ENCODE data around the gene TIMP4.
A peak's percentile ranks its signal among the peaks of the same experiment; 100 is the strongest.

Gene TIMP4

GRCh38 chr3:12143949-12144504 lies 14.7 kb downstream of the TIMP4 start:
- DNase-seq = no peak

DNA sequence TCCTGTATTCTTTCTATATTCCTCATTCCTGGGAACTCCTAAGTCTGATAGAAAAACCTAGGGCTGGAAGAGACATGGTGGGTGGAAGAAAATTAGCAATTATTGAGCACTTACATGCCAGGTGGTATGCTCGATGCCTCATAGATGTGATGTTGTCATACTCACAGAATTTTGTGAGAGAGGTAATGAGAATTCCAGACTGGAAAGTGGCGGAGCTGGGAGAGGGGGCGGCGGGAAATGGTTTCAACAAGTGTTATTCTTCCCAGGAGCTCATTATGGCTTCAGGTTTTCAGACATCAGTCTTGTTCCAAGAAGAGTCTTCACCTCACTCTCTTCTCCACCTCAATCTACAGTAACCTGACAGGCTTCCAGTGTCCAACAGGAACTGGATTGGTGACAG lies 16.2 kb downstream of the TIMP4 start:
- DNase-seq = no peak

DNA sequence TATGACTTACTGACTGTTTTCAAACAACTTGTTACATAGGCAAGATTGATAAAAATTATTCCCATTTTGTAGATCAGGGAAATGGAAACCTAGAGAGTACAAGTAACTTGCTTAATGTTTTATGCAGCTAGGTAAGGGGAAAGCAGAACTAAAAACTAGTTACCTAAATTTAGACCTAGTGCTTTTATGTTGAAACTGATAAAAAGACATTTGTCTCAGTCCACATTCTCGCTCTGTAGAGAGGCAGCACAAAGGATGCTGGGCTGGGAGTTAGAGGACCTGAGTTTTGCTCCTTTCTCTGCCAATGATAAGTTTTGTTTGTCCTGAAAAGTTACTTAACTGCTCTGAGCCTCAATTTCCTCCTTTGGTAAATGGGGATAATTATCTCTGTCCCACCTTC lies 17.4 kb downstream of the TIMP4 start:
- no peak for DNase-seq

DNA sequence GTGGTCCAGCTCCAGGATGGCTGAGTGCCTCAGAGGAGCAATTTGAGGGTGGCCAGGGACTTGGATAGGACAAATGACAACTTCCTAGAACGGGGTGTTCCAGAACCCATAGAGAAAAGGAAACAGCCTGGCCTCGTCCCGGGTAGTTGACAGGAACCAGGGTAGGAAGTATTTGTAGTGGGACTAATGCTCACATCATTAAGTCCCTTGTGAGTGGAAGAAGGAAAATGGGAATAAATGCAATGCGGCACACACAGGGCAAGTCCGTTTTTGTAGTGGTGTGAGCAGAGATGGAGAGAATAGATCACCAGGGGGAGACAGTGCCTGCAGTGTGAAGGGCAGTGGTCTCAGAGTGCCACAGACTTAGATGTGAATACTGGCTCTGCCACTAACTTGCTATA lies 19.6 kb downstream of the TIMP4 start:
- DNase-seq = no peak

DNA sequence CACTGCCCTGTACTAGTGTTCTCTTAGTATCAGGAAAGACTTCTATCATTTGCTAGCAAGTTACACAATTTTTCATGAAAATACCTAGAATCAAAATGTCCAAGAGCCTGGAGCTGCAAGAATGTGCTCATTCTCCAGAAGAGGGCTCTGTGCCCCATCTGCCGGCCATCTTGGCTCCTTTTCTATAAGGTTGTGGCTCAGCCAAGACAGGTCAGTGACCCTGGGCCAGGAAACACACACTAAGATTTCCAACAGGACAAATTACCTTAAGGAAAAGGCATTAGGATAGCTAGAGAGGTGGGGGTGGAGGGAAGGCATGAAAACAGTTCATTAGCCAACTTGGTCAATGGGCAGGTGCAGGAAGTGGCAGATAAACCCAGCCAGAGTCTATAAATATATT lies 20.7 kb downstream of the TIMP4 start:
- no peak for DNase-seq

DNA sequence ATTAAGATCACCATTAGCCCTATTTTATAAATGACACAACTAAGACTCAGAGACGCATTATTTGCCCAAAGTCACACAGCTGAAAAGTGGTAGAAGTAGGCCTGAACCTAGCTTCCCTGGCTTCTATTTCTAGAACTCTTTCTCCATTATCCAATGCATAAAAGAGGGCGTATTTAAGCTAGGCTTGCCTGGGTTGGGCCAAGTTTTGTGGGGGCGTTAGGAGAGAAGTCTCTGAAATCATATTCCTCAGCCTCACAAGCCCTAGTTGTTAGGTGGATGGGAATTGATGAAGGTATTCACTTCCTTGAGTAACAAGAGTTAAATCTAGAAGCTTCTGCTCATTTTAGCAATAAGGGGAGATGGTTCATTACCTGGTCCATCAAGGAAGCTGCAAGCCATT lies 22.3 kb downstream of the TIMP4 start:
- no peak for DNase-seq

DNA sequence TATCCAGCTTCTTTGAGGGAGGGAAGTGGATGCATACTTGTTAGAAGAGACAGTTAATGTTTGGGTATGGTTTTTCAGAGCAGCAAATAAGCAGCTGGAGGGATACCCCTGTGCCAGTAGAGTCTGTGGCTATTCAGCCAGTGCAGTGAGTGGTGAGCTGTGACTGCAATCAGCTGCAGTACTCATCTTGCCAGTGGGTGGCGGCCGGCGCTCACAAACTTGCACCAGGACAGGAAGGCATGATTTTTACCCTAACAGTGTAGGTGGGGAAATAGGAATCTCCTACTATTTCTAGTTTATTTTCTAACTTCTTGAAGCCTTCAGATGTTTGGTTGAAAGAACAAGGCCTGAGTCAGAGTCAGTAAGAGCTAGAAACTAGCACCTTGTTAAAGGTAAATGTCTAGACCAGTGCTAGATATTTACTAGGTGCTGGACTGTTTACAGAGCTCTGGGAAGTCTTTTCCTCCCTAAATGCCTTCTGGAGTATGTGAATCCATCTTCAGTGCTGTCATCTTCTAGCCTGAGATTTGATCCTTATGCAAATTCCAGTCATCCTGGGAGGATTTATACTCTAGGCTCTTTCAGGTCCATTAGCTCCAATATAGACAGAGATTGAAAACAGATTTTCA lies 23.6 kb downstream of the TIMP4 start:
- DNase-seq = peak; percentile 58

DNA sequence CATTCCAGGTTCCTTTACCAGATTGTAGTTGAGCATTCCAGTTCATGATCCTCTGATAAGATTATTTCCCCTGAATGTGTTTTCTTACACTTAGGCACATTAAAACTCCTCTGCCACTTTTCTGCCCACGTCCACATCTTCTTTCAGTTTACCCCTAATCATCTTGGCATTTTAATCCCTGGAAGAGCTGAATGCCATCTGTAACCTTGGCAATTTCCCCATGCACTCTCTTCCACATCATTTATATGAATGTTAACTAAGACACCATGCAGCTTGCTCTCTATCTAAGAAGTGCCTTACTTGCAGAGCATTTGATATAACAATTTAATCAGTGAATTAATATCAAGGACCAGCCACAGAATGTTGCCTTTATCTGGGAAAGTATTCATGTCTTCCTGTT lies 25.8 kb downstream of the TIMP4 start:
- DNase-seq = no peak

GRCh38 chr3:12131351-12132090 lies 27.2 kb downstream of the TIMP4 start:
- no peak for DNase-seq

GRCh38 chr3:12127391-12127790 lies 31.3 kb downstream of the TIMP4 start:
- DNase-seq = no peak

DNA sequence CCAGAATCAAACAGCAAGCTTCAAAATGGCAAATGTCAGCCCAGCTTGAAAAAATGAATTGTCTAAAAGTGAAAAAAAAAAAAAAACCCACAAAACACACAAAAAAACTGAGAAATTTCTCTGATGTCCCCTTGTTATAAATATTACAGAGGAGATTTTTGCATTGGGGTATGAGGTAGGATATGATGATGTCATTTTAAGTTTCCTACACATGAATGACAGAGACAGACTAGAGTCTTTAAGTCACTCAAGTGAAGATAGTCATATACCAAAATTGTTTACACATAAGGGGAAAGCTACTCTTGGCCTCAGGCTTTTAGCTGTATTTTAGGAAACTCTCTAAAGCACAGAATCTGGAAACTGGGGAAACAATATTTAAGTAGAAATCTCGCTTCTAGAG lies 32.9 kb downstream of the TIMP4 start:
- no peak for DNase-seq

DNA sequence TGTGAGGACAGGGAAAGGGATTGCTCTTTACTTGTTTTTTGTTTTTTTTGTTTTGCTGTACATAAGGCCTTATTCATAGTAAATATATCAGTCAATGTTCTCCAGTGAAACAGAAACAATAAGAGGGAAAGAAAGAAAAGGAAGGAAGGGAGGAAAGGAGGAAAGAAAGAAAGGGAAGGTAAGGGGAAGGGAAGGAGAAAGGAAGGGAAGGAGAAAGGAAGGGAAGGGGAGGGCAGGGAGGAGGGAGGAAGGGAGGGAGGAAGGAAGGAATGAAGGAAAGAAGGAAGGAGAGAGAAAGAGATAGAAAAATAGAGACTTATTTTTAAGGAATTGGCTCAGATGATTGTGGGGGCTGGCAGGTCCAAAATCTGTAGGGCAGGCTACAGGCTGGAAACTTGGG lies 37.2 kb downstream of the TIMP4 start:
- DNase-seq = no peak

DNA sequence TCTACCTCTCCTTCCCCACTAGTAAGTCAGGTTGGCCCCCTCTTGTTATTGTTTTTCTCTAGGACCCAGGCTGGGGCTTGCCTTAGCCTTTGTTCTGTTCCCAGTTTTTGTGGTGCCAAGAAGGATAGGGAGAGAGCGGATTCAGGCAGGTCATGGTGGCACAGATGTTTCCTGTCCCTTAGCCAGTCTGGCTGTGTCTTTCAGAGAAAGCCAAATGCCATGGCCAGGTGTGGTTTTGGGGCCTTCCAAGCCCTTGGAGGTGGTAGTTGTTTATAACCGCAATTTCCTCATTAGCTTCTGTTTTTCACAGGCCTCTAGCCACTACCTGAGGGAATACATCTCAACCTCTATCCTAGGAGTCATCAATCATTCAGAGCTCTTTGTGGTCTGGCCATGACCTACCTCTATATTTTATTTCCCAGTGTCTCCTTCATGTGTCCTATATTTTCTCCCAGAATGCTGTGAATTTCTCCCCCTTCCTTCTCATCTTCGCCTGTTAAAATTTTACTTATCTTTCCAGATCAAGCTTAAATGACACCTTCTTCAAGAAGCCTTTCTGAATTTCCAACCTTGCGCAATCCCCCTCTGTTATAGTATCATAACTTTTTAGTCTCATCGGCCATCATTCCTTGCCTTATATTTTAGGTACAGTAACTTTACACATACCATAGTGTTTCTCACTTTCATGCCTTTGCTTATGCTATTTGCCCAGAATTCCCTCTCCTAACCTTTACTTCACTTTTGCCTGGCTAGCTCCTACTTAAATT lies 38.2 kb downstream of the TIMP4 start:
- no peak for DNase-seq

- no peak for DNase-seq
Measured at GRCh38 chr3:12117473-12117872, 41.2 kb downstream of the TIMP4 start.

DNA sequence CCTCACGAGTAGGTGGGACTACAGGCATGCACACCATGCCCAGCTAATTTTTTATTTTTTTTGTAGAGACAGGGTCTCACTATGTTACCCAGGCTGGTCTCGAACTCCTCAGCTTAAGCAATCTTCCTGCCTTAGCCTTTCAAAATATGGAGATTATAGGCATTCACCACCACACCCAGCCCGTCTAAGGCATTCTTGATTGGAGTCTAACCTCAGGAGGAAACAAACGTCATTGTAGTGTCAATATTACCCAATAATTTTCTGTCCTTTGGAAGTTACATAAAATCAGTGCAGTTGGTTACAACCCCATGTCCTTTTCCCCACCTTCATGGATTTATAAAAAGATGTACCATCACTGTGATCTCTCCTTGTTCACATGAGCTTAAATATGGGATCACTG lies 41.8 kb downstream of the TIMP4 start:
- no peak for DNase-seq

- DNase-seq = no peak
Measured at GRCh38 chr3:12115849-12116248, 42.9 kb downstream of the TIMP4 start.

GRCh38 chr3:12115104-12115503 lies 43.6 kb downstream of the TIMP4 start:
- DNase-seq = no peak

DNA sequence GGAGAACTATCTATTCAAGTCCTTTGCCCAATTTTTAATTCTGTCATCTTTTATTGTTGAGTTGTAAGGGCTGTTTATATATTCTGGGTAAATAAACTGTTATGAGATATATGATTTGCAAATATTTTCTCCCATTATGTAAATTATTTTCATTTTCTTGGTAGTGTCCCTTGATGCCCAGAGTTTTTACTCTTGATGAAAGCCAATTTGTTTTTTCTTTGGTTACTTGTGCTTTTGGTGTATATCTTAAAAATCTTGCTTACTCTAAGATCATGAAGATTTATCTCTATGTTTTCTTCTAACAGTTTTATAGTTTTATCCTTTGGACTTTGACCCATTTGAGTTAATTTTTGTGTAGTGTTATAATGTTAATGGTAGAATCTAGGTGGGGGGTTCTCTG lies 44.5 kb downstream of the TIMP4 start:
- DNase-seq = no peak

- no peak for DNase-seq
Measured at GRCh38 chr3:12107071-12107713, 51.5 kb downstream of the TIMP4 start.
